Right atrium auricular region (tissue), 2 donors: Measurements from ENCODE around the gene GPT2. TPM values are rescaled to one million over a fixed set of nuclear protein-coding genes. Genes with fewer than 3 reads are reported as not detected.

ENCODE experiments used
- DNase-seq: peaks from one replicate; pipeline ENCODE4 v3.0.0-alpha.2; 2019; ENCODE audit warnings: low spot score
- H3K27ac ChIP-seq, 2 donors: fragments of 200-600 bp; sonication (generic); 1 replicate in 1 of 2; 2 replicates in 1 of 2; pipeline ENCODE4 v1.5.1; 2016 to 2019
- H3K27me3 ChIP-seq, 2 donors: fragments of 200-600 bp; sonication (generic); one replicate each; pipeline versions ENCODE4 v1.5.1 to v1.6.0; 2017 to 2019
- H3K36me3 ChIP-seq: fragments of 200-600 bp; sonication (generic); one replicate; pipeline ENCODE4 v1.5.1; 2016
- H3K4me1 ChIP-seq, 2 donors: fragments of 200-600 bp; sonication (generic); one replicate each; pipeline versions ENCODE4 v1.5.1 to v1.6.0; 2017 to 2019
- H3K4me3 ChIP-seq, 2 donors: fragments of 200-600 bp; sonication (generic); 1 replicate in 1 of 2; 2 replicates in 1 of 2; pipeline ENCODE4 v1.5.1; 2017 to 2019; ENCODE audit warnings: mild to moderate bottlenecking in 1 of 2, moderate library complexity in 1 of 2
- H3K9me3 ChIP-seq, 2 donors: fragments of 200-600 bp; sonication (generic); one replicate each; pipeline ENCODE4 v1.5.1; 2019
- CTCF ChIP-seq, 2 donors: fragments of 200-600 bp; sonication (generic); IDR thresholded peaks; one replicate each; pipeline ENCODE4 v1.5.1; 2019; ENCODE audit warnings: antibody characterized with exemption in 2 of 2
- total RNA-seq, 2 donors: library from RNA; depleted of rRNA; stranded (reverse); fragments of >200 nt; gene quantifications; one replicate each; pipeline ENCODE4 v1.1.0, GENCODE V29; 2016

GPT2 gene
- total RNA-seq, 2 donors from 2014 or later = 3.7 to 12.1 TPM

DNA sequence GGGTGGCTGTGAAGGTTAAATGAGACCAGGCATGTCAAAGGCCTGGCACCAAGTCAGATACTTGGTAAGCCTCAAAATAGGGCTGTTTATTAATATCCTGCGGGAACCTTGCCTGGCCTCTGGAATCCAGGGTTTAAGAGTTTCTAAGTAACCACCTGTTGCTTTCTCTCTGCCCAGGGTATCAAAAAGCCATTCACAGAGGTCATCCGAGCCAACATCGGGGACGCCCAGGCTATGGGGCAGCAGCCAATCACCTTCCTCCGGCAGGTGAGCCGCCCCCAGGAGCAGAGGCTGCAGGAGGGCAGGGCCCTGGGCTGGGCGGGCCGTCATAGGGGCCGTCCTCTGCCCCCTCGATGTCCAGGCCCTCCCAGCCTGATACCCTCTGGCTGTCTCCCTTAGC, 13.3 kb downstream of the GPT2 start:
- TF ChIP-seq CTCF (IDR thresholded peaks at IDR 0.05) = no peak
- H3K27ac ChIP-seq = no peak overlapping the region
- no peak overlapping the region for H3K4me3 ChIP-seq
- no peaks in the 10 kb centered on the region for H3K27me3 ChIP-seq
- no peak for DNase-seq
- H3K4me1 ChIP-seq = peaks cover 0 to 24% of the 10 kb centered on the region in 2 donors
- no peaks in the 10 kb centered on the region for H3K36me3 ChIP-seq
- no peaks in the 10 kb centered on the region for H3K9me3 ChIP-seq

- H3K36me3 ChIP-seq = no peaks in the 10 kb centered on the region
- H3K4me1 ChIP-seq = peaks cover 0 to 24% of the 10 kb centered on the region in 2 donors
- H3K9me3 ChIP-seq = no peaks in the 10 kb centered on the region
- no peak for DNase-seq
- H3K27ac ChIP-seq = no peak overlapping the region
- no peak for TF ChIP-seq CTCF (IDR thresholded peaks at IDR 0.05)
- H3K4me3 ChIP-seq = no peak overlapping the region
- no peaks in the 10 kb centered on the region for H3K27me3 ChIP-seq
Measured at GRCh38 chr16:46898006-46898405, 13.8 kb downstream of the GPT2 start.

DNA sequence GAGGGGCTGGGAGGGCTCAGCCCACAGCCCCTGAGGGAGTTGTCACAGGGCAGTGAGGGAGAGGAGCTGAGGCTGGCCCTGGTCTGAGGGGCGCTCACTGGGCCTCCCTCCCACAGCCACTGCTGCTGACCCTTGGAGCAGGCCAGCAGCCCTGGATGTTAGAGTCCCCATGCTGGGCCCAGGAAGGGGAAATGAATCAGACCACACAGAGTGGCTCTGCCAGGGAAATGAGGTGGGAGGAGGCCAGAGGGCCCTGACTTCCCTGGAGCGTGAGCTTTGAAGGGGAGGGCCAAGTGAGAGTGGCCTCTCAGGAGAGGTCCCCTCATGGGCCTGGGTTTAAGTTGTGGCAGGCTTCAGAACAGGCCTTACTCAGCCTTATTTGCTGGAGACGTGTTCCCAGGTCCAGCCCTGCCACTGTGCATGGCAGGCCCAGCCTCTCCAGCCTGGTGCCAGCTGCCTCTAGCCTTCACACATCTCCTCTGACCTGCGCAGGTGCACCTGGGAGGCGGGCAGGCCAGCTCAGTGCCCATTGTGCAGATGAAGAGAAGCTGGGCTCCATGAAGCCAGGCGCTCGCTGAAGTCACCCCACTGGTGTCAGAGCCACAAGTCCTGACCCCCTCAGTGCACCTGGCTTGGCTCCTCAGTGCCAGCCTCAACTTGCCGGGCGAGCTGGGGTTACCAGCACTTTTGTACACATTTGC, 15.4 kb downstream of the GPT2 start:
- Histone ChIP-seq H3K36me3 (no peaks in the 10 kb centered on the region), H3K4me1 (peaks cover 0 to 24% of the 10 kb centered on the region in 2 donors), H3K27ac (no peak overlapping the region), H3K4me3 (no peak overlapping the region), H3K9me3 (no peaks in the 10 kb centered on the region), H3K27me3 (no peaks in the 10 kb centered on the region)
- no peak for TF ChIP-seq CTCF (IDR thresholded peaks at IDR 0.05)
- no peak for DNase-seq

DNA sequence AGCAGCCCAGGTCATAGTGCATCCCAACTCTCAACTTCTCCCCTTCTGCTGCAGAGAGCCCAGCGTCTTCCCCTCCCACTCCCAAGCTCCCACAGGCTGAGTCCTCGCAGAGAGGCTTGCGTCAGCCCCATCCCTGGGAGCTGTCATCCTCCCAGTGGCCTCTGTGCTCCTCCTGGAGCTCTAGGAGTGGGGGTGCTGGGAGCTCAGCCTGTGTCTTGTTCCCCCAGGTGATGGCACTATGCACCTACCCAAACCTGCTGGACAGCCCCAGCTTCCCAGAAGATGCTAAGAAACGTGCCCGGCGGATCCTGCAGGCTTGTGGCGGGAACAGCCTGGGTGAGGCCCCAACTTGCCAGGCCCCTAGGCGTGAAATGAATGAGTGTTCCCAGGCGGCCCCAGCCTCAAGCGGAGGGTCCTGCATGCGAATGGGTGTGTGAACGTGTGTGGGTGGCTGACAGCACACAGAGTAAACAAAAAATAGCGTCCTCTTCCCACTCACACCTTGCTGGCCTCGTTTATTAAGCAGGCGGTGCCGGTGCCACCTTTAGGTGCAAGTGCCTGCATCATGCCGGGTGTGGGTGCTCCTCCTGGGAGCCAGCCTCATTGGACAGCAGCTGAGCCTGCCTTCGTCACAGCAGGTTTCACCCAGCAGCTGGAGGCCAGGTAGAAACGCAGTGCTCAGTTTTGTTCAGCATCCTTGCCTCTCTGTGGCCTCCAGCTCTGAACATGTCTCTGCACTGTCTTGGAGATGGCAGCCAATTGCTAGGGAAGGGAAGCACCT, 16.5 kb downstream of the GPT2 start:
- no peaks in the 10 kb centered on the region for H3K27me3 ChIP-seq
- H3K9me3 ChIP-seq = no peaks in the 10 kb centered on the region
- no peak for DNase-seq
- no peak overlapping the region for H3K27ac ChIP-seq
- no peak for TF ChIP-seq CTCF (IDR thresholded peaks at IDR 0.05)
- H3K4me1 ChIP-seq = peaks cover 0 to 23% of the 10 kb centered on the region in 2 donors
- H3K4me3 ChIP-seq = no peak overlapping the region
- no peaks in the 10 kb centered on the region for H3K36me3 ChIP-seq

GRCh38 chr16:46901709-46902108, 17.5 kb downstream of the GPT2 start:
- Histone ChIP-seq H3K4me3 (no peak overlapping the region), H3K4me1 (peaks cover 0 to 12% of the 10 kb centered on the region in 2 donors), H3K27me3 (no peaks in the 10 kb centered on the region), H3K27ac (no peak overlapping the region), H3K36me3 (no peaks in the 10 kb centered on the region), H3K9me3 (no peaks in the 10 kb centered on the region)
- DNase-seq = no peak
- TF ChIP-seq CTCF (IDR thresholded peaks at IDR 0.05) = no peak
